AG09309 (cell line): ENCODE results near the gene GPM6B.

Experiments
- DNase-seq: peaks from one replicate; pipeline ENCODE4 v3.0.0-alpha.2; 2010; ENCODE audit warnings: low read depth
- H3K4me3 ChIP-seq: 2 replicates; pipeline ENCODE4 v1.5.1; 2011; ENCODE audit warnings: mild to moderate bottlenecking, low read depth, low read length, moderate library complexity; ENCODE audit not compliant: control insufficient read depth
- TF ChIP-seq, protein P1 (sequence below): IDR thresholded peaks from 2 replicates; pipeline ENCODE4 v1.5.1; 2011; ENCODE audit warnings: mild to moderate bottlenecking, low read depth, low read length, inconsistent platforms; ENCODE audit not compliant: insufficient read depth, control insufficient read depth; ENCODE audit errors: missing control alignments

The GPM6B gene

DNA sequence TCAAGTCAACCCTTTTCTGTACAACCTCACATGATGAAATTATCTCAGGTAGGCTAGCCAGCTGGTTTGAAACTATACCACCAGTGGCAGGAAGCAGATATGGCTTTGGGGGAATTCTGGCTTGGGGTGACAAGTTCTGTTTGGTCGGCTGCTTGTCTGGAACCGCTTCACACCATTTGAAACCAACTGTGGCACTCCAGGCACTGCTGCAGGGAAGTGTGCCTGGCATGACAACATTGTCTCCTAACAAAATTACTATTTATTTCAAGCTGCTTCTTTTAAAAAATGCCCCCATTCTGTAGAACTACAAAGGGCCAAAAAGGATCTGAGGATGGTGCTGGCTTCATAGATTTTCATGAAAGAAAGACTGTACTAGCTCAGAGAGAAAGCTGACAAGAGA is 37.1 kb upstream of the GPM6B start:
- no peak overlapping the region for H3K4me3 ChIP-seq
- DNase-seq: no peak
- TF ChIP-seq, protein P1, sequence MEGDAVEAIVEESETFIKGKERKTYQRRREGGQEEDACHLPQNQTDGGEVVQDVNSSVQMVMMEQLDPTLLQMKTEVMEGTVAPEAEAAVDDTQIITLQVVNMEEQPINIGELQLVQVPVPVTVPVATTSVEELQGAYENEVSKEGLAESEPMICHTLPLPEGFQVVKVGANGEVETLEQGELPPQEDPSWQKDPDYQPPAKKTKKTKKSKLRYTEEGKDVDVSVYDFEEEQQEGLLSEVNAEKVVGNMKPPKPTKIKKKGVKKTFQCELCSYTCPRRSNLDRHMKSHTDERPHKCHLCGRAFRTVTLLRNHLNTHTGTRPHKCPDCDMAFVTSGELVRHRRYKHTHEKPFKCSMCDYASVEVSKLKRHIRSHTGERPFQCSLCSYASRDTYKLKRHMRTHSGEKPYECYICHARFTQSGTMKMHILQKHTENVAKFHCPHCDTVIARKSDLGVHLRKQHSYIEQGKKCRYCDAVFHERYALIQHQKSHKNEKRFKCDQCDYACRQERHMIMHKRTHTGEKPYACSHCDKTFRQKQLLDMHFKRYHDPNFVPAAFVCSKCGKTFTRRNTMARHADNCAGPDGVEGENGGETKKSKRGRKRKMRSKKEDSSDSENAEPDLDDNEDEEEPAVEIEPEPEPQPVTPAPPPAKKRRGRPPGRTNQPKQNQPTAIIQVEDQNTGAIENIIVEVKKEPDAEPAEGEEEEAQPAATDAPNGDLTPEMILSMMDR: no peak

DNA sequence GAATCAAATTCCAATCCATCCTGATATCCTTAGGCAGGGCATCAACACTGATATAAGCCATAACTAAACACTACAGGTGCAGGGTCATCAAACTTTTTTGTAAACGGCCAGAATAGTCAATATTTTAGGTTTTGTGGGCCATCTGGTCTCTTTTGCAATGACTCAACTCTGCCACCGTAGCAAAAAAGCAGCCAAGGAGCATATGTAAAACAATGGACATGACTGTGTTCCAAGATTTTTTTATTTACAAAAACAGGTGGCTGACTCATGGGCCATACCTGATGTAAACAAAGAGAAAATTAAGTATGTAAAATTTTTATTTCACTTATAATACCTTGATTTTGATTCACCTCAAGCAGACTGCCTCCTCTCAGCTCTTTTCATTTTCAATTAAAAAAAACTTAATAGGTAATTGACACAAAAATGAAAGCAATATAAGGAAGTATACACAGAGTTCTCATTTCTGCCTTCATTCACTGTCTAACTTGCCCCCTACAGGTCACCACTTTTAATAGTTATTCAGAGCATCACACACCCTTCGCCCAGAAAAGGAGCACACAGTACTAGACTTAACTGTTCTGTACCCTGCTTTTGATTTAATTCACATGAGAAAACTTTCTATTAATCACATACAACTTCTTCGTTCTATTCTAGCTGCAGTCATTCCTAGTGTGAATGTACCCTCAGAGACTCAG is 35.3 kb upstream of the GPM6B start:
- DNase-seq: no peak
- no peak overlapping the region for H3K4me3 ChIP-seq
- TF ChIP-seq, protein P1: no peak

DNA sequence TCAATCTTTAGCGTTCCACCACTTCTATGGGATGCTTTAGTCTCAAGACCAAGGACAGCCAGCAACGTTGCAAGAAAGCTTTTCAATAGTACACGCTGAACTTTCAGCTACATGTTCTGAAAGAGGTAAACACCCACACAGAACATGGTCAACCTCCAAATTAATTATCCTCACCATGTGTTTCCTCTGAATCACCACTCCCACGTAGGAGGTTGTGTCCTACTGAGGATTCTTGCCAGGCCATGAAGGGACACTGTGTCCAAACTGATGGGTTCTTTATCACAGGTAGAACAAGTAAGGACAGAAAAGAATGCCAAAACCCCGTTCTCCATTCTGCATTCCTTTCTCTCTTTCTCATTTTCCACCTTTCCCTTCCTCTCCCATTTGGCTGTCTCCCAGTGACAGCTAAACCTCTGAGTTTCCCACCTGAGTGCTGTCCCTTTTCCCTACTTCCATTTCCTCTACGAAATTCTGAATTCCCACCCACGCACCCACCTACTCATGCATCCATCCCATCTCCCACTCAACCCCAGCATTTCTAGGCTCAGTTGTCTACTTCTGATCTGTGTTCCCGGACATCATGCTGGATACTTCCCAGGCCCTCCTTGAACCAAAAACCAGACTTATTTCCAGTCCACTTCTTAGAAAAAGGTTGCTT is 29.0 kb upstream of the GPM6B start:
- no peak for DNase-seq
- H3K4me3 ChIP-seq: no peak overlapping the region
- TF ChIP-seq, protein P1: no peak

DNA sequence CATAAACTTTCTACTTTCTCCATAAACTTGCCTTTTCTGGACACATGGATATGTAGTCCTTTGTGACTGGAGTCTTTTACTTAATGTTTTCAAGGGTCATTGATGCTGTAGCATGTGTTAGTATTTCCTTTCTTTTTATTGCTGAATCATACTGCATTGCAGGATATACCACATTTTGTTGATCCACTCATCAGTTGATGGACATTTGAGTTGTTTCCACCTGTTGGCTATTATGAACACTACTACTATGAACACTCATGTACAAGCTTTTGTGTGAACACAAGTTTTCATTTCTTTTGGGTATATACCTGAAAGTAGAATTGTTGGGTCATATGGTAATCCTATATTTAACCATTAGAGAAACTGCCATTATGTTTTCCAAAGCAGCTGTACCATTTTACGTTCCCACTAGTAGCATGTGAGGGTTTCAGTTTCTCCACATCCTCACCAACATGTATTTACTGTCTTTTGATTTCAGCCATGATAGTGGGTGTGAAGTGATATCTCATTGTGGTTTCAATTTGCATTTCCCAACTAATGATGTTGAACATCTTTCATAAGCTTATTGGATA is 26.3 kb upstream of the GPM6B start:
- no peak overlapping the region for H3K4me3 ChIP-seq
- TF ChIP-seq, protein P1: no peak
- no peak for DNase-seq

DNA sequence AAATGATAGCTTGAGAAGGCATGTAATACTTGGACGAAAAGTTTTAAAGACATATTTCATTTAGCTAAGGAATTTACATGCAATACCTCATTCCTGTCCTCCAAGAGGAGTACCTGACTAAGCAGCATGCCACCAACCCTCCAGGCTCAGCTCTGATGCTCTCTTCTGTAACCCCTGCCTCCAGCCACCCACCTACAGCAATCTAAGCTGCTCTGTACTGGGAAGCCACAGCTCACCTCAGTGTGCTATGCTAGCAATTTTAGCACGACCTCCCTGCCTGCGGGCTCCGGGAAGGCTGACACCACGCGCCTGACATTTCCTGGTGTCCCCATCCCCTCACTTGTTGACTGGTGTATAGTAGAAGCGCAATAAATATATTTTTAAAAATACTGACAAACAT is 23.2 kb upstream of the GPM6B start:
- TF ChIP-seq, protein P1: no peak
- no peak overlapping the region for H3K4me3 ChIP-seq
- DNase-seq: no peak

DNA sequence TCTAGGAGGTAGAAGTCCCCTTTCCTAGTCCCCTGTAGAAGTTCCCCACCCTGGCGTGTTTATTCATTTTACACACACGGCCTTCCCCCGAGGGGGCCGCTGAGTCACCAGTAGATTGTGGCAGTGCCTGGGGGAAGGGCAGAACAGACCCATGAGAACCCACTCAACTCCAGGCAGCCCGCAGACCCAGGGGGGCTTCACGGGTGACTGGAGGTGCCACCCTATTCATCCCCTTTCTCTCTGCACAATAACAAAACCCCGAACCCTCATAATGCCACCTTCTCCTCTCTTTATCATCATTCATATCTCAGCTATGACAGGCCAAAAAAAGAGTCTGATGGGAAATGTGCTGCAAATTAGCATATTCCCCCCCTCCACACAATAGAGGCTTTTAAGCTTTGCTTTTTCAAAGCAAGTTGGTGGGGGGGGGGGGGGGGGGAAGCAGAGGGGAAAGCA is 20.4 kb upstream of the GPM6B start:
- DNase-seq: no peak
- TF ChIP-seq, protein P1: no peak
- no peak overlapping the region for H3K4me3 ChIP-seq
